CD4-positive, alpha-beta T cell treated with Interleukin-15 for 4 hours (primary cell): ENCODE results near the gene OTOGL.

Experiments used
- DNase-seq: peaks from one replicate; pipeline ENCODE4 v3.0.0-alpha.2; 2020; ENCODE audit warnings: low spot score

The OTOGL gene

DNA sequence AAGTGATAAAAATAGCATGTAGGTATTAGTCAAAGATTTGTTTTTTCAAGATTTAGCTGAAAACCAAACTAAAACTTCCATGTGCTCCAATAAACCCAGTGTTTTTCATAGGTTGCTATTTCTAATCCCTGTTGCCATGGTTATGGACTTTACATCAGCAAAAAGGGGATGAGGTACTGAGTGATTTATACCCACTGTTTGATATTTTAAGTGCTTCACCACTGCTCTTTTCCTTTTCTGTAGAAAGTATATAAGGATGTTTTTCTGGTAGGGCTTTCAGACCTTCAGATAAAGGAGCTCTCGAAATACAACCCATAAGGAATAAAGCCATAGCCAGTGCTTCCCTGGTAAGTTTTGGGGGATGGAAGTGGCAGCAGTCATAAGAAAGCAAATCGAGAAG, at the start of gene OTOGL:
Gene OTOGL (plus strand): TSS at position 279 of the 400 bp plus-strand sequence. CDS start 109,895 bp downstream, outside the sequence.
- DNase-seq: no peak

DNA sequence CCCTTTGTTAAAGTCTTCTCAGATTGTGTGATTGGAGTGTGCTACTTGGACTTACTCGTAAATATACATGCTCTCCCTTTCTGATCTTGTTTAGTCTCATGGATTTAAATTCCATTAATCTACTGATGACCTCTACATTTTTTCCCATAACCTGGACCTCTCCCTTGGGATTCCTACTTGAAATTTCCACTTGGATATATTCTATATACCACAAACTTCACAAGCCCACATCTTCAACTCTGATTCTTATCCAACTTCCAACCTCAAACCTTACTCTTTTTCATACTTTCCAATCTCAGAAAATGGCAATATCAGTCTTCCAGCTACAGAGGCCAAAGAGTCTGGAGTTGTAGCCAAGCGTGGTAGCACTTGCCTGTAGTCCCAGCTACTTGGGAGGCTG, 49.1 kb upstream of the OTOGL start:
- no peak for DNase-seq

DNA sequence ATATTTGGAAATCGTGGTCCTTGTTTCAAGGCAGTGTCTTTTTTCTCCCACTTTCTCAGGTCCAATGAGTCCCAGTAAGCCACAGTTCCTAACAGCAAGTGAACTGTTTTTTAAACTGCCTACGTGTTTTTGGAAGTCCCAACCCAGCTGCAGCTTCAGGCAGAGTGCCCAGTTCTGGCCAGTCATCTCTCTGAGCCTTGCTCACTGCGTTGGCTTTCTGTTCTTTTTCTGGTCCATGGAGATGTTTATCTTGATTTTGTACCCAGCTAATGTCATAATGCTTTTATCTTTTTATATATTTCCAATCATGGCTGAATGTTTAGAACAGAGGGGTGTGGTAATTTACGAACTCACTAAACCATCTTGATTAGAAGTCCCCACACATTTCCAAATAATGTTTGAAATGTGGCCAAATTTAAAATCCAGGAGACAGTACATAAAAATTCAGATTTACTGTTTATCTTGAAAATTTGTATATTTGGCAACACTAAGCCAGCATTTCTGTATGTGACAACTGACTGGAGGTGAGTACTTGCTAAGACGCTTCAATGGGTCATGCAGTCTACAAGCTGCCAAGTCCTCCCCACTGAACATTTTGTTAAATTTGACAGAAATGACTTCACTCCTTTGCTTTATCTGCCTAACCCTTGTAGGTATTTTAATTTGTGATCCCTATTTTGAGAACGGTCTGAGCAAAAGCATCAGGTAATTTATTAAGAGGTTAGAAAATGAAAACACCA, 46.1 kb upstream of the OTOGL start:
- no peak for DNase-seq

- no peak for DNase-seq
Measured at GRCh38 chr12:80056232-80056631, 43.1 kb upstream of the OTOGL start.

- DNase-seq: no peak
Measured at GRCh38 chr12:80056845-80057244, 42.5 kb upstream of the OTOGL start.

DNA sequence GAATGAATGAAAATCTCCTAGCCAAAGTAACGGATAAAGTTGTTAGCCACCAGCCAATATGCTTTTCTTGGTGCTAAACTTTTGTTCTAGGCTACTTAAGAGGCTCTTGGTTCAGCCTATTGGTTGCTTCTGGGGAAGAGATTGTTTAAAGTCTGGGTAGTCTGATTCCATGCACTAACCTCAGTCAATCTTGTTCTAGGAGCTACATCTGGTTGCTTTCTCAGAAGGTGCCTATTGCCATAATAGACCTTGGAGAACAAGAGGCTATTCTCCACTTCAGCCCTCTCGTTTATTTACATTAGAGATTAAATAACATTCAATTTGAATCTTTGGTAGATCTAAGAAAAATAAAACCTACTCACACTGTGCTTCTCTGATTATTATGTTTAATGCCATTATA, 40.8 kb upstream of the OTOGL start:
- DNase-seq: no peak

- no peak for DNase-seq
Measured at GRCh38 chr12:80059102-80059501, 40.2 kb upstream of the OTOGL start.

DNA sequence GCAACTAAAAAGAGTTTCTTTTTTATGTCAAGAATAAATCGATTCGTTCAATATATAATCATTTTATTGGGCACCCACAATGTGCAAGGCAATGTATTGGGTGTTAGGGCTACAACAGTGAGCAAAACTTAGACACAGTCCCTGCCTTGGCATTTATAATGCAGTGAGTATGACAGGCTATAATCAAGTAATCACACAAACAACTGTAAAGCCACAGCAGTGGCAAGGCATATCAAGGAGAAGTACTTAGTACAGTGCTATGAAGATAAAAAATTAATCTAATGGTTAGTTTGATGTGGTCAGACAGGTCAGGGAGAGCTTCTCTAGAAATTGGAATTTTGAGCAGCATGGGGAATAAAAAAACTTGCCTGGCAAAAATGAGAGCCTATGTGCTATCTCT, 39.5 kb upstream of the OTOGL start:
- DNase-seq: no peak

GRCh38 chr12:80064269-80064668, 35.1 kb upstream of the OTOGL start:
- no peak for DNase-seq

GRCh38 chr12:80064951-80065350, 34.4 kb upstream of the OTOGL start:
- no peak for DNase-seq

DNA sequence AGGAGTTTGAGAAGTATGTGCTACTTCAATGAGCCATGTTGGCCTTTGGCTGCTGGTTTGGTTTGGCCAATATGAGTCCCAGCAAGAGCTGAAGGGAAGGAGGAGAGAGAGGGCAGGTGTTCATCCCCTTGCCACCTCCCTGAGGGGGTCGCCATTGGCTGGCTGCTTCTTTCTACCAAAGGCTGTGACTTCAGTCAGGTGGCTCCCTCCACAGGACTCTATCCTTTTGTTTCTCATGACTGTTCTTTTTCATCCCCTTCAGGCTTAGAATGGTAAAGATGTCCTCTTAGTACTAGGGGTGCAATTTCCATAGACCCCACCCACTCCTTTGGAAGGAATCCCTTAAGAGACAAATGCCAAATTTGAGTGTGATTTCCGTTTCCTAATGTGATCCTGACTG, 31.2 kb upstream of the OTOGL start:
- DNase-seq: no peak

GRCh38 chr12:80083892-80084614, 15.3 kb upstream of the OTOGL start:
- DNase-seq: peak; percentile 63

DNA sequence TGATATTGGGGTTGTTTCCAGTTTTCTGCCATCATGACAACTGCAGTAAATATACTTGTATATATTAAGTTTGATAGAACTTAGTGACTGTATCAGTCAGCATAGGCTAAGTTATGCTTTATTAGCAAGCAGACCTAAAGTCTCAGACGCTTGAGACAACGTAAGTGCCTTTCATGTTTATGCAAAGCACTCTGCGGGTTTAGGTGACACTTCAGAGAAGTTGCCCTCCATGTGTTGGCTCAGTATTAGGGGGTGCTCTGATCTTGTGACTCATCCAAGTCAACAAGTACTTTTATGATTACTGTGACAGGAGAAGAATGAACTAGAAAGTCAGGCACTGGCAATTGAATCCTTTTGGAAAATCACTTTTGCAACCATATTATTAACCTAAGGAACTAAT, 13.3 kb upstream of the OTOGL start:
- no peak for DNase-seq

- no peak for DNase-seq
Measured at GRCh38 chr12:80087486-80088213, 11.7 kb upstream of the OTOGL start.

DNA sequence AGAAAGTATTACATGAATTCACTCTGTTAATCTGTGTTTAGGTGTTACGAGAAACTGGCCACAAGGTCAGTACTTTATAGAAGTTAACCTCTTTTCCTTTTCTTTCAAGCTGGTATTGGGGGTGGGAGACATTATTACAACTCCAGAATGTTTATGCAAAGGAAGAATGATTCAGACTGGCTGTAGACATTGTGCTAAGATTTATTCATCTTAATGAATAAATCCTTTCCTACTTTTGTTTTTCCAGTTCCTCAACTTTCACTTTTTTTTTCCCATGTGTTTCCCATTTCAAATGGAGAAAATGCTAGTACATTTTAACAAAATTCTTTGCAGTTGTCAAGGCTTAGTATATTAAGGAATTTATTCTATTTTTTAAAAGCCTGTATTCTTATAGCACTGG, 1.3 kb downstream of the OTOGL start:
- DNase-seq: no peak

DNA sequence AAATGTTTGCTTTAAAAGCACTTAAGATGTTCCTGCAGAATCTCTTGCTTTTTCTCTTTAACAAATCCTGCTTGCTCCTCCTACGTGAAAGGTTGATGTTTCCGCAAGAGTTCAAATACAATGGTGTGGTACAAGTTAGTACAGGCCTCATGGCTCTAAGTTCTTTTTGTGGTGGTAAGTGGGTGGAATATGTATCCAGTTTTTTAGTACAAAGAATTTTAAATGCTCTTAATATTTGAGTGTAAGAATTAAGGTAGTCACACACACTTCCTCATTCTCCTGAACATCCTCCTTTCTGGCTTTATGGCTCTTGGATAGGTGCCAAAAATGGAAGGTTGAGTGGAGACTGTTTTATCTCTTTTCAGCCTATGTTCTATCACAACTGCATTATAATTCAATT, 1.8 kb downstream of the OTOGL start:
- no peak for DNase-seq

- DNase-seq: no peak
Measured at GRCh38 chr12:80107221-80107620, 7.9 kb downstream of the OTOGL start.

GRCh38 chr12:80116735-80117134, 17.4 kb downstream of the OTOGL start:
- no peak for DNase-seq

GRCh38 chr12:80118565-80119324, 19.4 kb downstream of the OTOGL start:
- no peak for DNase-seq

DNA sequence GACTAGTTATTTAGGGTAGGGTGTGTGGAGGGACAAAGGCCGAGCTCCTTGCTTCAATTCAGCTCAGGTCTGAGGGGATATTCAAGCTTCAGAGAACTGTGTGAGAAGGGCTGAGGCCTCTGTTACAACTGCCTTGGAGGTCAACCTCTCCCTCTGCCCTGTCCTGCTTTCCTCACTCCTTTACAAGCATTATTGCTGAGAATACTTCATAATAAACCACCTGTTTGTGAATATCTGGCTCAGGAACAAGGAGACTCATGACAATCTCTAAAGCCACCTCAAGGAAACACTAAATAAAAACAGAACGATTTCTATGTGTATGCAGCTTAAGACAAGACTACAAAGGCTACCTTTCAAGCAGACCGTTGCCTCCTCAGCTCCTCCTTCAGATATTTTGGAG, 21.7 kb downstream of the OTOGL start:
- DNase-seq: no peak

DNA sequence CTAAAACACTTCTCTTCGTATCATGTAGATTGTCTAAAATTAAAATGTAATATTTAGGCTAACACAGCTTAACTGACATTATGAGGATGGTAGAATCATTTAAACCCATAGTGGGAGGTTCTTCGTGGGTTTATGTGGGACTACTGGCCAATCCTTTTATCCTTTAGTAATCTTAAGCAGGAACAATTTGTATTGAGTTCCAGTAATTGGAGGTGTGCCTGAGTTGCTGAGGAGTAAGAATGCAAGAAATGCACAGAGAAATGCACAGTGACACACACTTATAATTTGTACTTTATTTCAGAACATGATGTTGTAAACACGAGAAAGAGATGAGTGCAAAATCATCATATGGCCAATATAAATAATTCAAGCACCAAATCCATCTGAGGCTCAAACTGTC, 22.3 kb downstream of the OTOGL start:
- DNase-seq: no peak

DNA sequence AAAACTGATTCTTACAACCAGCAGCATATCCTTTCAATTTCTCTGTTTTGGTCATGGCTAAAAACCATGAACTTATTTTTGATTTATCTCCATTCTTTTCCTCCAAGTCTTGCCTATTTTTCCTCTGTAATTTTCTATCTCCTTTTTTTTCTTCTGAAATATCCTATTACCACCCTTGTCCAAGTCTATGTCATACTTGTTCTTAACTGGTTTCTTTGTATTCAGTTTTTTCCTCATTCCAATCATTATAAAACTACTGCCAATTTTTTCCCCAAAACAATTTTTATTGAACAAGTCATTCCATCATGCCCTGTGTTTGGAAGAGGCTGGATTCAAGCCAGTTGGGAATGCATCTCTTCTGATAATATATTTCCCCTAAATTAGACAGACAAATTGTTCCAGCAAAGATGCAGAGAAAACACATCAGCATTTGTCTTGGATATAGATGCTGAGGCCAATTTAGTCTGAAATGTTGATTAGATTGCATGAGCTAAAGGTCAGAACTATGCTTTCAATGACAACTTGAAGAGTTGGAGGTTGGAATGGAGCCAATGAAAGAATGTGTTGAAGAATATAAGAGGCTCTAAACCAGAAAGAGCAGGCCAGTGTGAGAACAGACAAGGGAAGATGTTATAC, 30.7 kb downstream of the OTOGL start:
- DNase-seq: no peak
